Measurements from ENCODE around the gene TRMT10B.
"Not testable (repeated sequence)": the region's sequence is repeated elsewhere in the genome, so short reads cannot be mapped to it uniquely, and the experiment has no call there.

TRMT10B gene

GRCh38 chr9:37806271-37806670 is 52.7 kb downstream of the TRMT10B start:
- TF ChIP-seq TARDBP (IDR thresholded peaks at IDR 0.05) (no peak), ELF4 (IDR thresholded peaks at IDR 0.05) (no peak), FOXK2 (IDR thresholded peaks at IDR 0.05) (no peak), SUZ12 (IDR thresholded peaks at IDR 0.05) (no peak), SP1 (IDR thresholded peaks at IDR 0.05) (no peak), LEF1 (IDR thresholded peaks at IDR 0.05; ENCODE audit: borderline replicate concordance) (no peak), HDGF (IDR thresholded peaks at IDR 0.05; ENCODE audit: borderline replicate concordance) (no peak), ZNF384 (IDR thresholded peaks at IDR 0.05) (no peak), BHLHE40 (IDR thresholded peaks at IDR 0.05; ENCODE audit: borderline replicate concordance) (no peak), ARNT (IDR thresholded peaks at IDR 0.05) (no peak), FOXM1 (IDR thresholded peaks at IDR 0.05; ENCODE audit: borderline replicate concordance) (no peak)
- POLR2A ChIA-PET, result no interaction called here
- no peak for DNase-seq (ENCODE audit: extremely low spot score)
- CTCF ChIA-PET, result no interaction called here

- CTCF ChIA-PET; DNase-seq (ENCODE audit: extremely low spot score): not testable (repeated sequence)
- POLR2A ChIA-PET, result interaction anchor here (1.2 kb wide), 1 partner anchor 9 kb away, joined by 4 read pairs; the partner anchor contains the start of gene DCAF10
These were observed 56.1 kb downstream of the TRMT10B start for GRCh38 chr9:37809676-37810075.

GRCh38 chr9:37811906-37812476 is 58.4 kb downstream of the TRMT10B start:
- POLR2A ChIA-PET, result no interaction called here
- CTCF ChIA-PET, result no interaction called here
- TF ChIP-seq SUZ12 (IDR thresholded peaks at IDR 0.05) (no peak), CTBP1 (IDR thresholded peaks at IDR 0.05; ENCODE audit: borderline replicate concordance) (no peak), FOXA1 (IDR thresholded peaks at IDR 0.05) (no peak), FOXM1 (IDR thresholded peaks at IDR 0.05; ENCODE audit: borderline replicate concordance) (no peak), ARNT (IDR thresholded peaks at IDR 0.05) (no peak), BHLHE40 (IDR thresholded peaks at IDR 0.05; ENCODE audit: borderline replicate concordance) (no peak), ZNF384 (IDR thresholded peaks at IDR 0.05) (no peak)
- no peak for DNase-seq (ENCODE audit: extremely low spot score)

GRCh38 chr9:37812773-37813379 is 59.3 kb downstream of the TRMT10B start:
- CTCF ChIA-PET, result no interaction called here
- no peak for DNase-seq (ENCODE audit: extremely low spot score)
- TF ChIP-seq BHLHE40 (IDR thresholded peaks at IDR 0.05; ENCODE audit: borderline replicate concordance), result no peak
- no peak for TF ChIP-seq FOXA1 (IDR thresholded peaks at IDR 0.05)
- TF ChIP-seq SP1 (IDR thresholded peaks at IDR 0.05), result no peak
- TF ChIP-seq FOXM1 (IDR thresholded peaks at IDR 0.05; ENCODE audit: borderline replicate concordance), result no peak
- no peak for TF ChIP-seq ARNT (IDR thresholded peaks at IDR 0.05)
- no peak for TF ChIP-seq ELF4 (IDR thresholded peaks at IDR 0.05)
- no peak for TF ChIP-seq CTBP1 (IDR thresholded peaks at IDR 0.05; ENCODE audit: borderline replicate concordance)
- TF ChIP-seq TARDBP (IDR thresholded peaks at IDR 0.05), result no peak
- no peak for TF ChIP-seq HDGF (IDR thresholded peaks at IDR 0.05; ENCODE audit: borderline replicate concordance)
- no peak for TF ChIP-seq ZNF384 (IDR thresholded peaks at IDR 0.05)
- no peak for TF ChIP-seq L3MBTL2 (conservative IDR thresholded peaks at IDR 0.05)
- TF ChIP-seq LEF1 (IDR thresholded peaks at IDR 0.05; ENCODE audit: borderline replicate concordance), result no peak
- TF ChIP-seq FOXK2 (IDR thresholded peaks at IDR 0.05), result no peak
- no peak for TF ChIP-seq NFRKB (IDR thresholded peaks at IDR 0.05)
- POLR2A ChIA-PET, result no interaction called here

- CTCF ChIA-PET, result no interaction called here
- no peak for DNase-seq (ENCODE audit: extremely low spot score)
- POLR2A ChIA-PET, result no interaction called here
- no peak for TF ChIP-seq HDGF (IDR thresholded peaks at IDR 0.05; ENCODE audit: borderline replicate concordance)
- TF ChIP-seq SP1 (IDR thresholded peaks at IDR 0.05), result no peak
- no peak for TF ChIP-seq BHLHE40 (IDR thresholded peaks at IDR 0.05; ENCODE audit: borderline replicate concordance)
- no peak for TF ChIP-seq L3MBTL2 (conservative IDR thresholded peaks at IDR 0.05)
- TF ChIP-seq FOXA1 (IDR thresholded peaks at IDR 0.05), result no peak
- no peak for TF ChIP-seq ARNT (IDR thresholded peaks at IDR 0.05)
- no peak for TF ChIP-seq ZNF384 (IDR thresholded peaks at IDR 0.05)
- TF ChIP-seq TARDBP (IDR thresholded peaks at IDR 0.05), result no peak
- TF ChIP-seq LEF1 (IDR thresholded peaks at IDR 0.05; ENCODE audit: borderline replicate concordance), result no peak
- TF ChIP-seq SUZ12 (IDR thresholded peaks at IDR 0.05), result no peak
These were observed 65.2 kb downstream of the TRMT10B start for GRCh38 chr9:37818849-37819248.

GRCh38 chr9:37820142-37820541 is 66.5 kb downstream of the TRMT10B start:
- TF ChIP-seq FOXM1 (IDR thresholded peaks at IDR 0.05; ENCODE audit: borderline replicate concordance) (no peak), TARDBP (IDR thresholded peaks at IDR 0.05) (no peak), L3MBTL2 (conservative IDR thresholded peaks at IDR 0.05) (no peak), ZNF384 (IDR thresholded peaks at IDR 0.05) (no peak), ELF4 (IDR thresholded peaks at IDR 0.05) (no peak), FOXA1 (IDR thresholded peaks at IDR 0.05) (no peak), LEF1 (IDR thresholded peaks at IDR 0.05; ENCODE audit: borderline replicate concordance) (no peak), SUZ12 (IDR thresholded peaks at IDR 0.05) (no peak), CTBP1 (IDR thresholded peaks at IDR 0.05; ENCODE audit: borderline replicate concordance) (no peak), PKNOX1 (IDR thresholded peaks at IDR 0.05) (no peak), NFRKB (IDR thresholded peaks at IDR 0.05) (no peak), SP1 (IDR thresholded peaks at IDR 0.05) (no peak), HDGF (IDR thresholded peaks at IDR 0.05; ENCODE audit: borderline replicate concordance) (no peak)
- ChIA-PET CTCF (no interaction called here), POLR2A (no interaction called here)
- DNase-seq (ENCODE audit: extremely low spot score), result no peak

GRCh38 chr9:37825174-37825573 is 71.6 kb downstream of the TRMT10B start:
- DNase-seq (ENCODE audit: extremely low spot score); POLR2A ChIA-PET; CTCF ChIA-PET: not testable (repeated sequence)

Measured in HEK293T (cell line).